ENCODE data around the gene CAB39.

The CAB39 gene

DNA sequence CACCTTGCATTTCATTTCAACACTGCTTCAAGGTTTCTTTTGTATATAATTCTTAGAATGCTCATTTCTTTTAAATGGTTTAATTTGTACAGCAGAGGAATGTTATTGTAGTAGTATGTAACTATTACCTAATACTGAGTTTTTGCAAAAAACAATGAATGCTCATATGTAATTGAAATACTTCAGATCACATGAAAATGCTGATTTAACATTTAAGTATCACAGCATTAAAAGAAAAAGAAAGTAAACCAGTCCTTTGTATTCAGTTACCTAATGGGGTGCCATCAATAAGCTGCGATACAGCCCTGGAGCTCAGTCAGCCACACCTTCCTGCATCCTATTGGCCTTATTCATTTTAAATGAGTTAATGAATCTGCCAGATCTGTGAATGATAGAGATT, 106.8 kb downstream of the CAB39 start:
- DNase-seq (ENCODE audit: low read depth in 2 of 2), result no peak

DNA sequence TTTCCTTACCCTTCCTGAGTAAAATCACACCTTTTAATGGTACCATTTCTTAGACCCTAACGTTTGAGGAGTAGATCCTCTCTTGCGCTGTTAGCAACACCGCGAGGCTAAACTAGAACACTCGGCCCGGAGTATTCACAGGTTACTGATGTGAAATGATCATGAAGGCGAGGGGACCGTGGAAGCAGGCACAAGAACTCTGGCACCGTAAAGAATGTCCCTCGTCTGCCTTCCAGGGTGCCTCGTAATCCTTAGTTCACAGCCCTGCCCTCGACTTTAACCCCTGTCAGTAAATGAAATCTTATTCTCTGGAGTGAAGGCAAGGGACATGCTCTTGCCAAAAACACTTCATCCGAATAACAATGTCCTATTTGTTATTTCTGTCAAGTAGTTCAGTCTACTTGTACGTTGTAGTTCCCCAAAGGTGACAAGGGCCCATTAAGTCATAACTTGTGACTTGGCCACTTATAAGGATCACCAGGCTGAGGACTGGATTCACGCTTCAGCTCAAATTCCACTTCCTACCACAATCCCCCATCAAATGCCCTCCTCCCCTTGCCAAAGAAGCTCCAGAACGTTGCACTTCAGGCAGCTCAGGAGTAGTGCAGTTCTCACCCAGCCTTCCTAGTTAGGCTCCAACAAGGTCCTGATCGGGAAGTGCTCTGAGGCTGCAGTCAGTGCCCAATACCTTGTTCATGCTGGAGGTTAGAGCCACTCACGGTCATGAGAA, 108.8 kb downstream of the CAB39 start:
- DNase-seq (ENCODE audit: low read depth in 2 of 2), result no peak

DNA sequence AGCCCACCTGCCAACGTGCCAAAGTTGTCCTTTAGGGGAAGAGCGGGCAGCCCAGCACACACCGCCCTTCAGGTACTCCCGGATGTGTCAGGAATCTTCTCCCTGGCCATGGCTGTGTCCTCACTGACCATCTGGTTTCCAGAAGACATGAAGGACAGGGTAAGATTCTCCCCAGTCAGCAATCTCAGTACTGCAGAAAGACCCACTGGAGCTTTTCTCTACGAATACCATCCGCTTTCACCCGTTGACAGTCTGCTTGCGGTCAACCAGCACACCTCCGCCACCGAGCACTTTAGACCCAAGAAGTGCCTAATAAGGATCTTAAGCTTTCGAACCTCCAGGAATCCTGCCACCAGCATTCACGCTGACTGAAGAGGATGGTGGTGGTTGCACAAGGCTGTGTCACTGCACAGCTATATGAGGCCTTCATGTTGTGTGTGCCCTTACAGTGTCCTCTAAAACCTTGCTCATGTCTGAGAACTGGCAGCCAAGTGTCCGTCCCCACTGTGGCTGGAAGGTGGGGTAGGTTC, 109.4 kb downstream of the CAB39 start:
- DNase-seq (ENCODE audit: low read depth in 2 of 2), result no peak

DNA sequence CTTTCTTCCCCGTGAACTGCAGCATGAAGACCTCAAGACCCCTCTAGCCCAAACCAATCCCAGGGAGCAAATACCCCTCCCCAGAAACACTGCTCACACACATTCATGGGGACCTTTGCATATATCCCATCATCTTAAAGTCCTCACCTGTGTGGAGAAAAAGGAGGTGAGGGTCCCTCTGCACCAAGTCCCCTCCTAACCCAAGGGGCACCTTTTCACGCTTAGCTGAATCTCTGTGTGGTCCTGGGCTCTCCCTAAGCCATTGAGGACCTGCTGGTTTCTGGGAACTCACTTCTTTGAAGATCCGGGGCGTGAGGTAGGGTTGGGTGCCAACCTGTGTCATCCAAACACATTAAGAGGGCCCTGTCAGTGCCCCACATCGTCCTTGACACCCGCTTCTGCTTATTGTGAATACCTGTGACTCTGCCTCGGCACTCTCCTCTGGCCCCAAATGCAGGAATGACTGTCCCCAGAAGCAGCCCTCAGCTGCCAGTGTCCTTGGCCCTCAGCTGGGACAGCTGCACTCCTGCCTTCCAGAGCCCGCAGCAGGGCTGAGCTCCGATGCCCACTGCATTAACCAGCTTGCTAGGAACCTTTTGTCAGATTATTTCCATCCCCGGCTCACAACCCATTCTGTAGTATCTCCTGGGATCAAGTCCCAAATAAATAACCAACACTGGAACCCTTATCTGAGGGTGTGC, 110.8 kb downstream of the CAB39 start:
- DNase-seq (ENCODE audit: low read depth in 2 of 2), result no peak

DNA sequence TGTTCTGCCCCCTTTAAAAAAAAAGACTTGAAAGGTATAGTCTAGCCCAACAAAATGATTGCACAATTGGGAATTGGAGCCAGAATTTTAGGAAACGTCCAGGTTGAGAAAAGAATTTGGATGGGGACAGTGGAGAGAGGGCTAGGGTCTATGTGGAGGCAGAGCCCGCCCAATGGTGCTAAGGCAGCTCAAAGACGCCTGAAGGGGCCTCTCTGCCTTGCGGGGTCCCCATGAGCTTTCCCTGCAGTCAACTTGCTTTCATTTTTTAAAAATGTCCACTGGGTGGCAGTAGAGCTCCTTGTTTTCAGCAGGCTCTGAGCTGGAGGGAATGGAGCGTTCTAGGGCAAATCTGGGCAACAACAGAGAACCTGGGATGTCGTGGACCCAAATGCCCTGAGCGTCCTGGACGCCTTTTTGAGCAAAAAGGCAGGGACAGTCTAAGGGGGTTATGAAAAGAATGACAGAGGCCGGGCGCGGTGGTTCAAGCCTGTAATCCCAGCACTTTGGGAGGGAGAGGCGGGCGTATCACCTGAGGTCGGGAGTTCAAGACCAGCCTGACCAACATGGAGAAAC, 111.8 kb downstream of the CAB39 start:
- peak; percentile 54 to 56 for DNase-seq (ENCODE audit: low read depth in 2 of 2)

DNA sequence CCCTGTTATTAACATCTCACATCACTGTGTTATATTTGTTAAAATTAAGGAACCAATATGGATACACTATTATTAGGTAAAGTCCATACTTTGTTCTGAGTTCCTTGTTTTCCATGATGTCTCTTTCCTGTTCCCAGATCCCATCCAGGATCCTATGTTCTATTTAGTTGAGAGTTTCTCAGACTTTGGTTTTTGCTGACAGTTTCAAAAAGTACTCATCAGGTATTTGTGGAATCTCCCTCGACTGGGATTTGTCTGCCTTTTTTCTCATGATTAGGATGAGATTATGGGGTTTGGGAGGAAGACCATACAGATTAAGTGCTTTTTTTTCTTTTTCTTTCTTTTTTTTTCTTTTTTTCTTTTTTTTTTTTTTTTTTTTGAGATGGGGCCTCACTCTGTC, 112.7 kb downstream of the CAB39 start:
- no peak for DNase-seq (ENCODE audit: low read depth in 2 of 2)

DNA sequence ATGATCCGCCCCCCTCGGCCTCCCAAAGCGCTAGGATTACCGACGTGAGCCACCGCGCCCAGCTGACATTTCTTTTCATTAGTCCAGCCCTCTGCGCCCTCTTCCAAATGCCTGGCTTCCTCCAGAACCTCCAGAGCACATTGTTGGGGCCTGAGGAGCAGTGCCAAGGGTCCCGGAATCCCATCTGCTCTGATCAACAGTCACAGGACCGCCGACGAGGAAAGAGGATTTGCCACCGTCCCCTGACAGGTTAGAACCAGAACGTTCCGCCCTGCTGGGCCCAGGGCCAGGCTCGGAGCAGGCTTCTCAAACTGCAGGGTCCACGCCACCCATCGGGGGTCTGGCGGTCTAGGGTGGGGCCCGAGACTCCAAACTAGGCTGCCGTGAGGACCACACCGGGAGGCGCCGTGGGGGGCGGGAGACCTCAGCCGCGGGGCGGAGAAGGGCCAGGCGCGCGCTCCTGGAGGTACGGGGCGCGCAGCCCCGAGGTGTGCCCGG, 115.2 kb downstream of the CAB39 start:
- no peak for DNase-seq (ENCODE audit: low read depth in 2 of 2)

DNA sequence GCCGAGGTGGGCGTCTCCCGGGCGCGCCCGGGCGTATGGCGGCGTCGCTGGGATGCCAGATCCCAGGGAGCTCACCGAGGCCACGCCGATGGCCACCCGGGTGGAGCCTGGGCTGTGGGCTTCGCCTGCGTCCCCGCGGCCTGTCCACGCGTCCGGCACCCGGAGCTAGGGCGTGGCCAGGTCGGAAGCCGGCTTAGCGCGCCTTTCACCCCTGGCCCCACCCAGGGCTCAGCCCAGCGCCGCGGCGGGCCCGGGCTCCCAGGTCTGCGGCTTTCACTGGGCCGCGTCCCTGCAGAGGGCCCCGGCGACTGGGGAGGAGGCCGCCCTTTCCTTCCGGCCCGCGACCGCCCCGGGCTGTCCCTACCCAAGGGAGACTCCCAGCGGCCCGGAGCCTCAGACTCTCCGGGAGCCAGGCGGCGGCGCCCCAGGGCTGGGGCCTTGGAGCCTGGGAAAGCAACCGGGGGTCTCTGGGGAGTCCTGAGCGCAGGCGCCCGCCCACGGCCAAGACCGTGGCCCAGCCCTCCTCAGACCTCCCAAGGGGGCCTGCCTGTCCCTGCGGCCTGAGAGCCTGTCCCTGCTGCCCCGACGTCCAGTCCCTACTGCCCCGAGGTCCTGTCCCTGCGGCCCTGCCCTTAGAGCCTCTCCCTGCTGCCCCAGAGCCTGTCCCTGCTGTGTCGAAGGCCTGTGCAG, 115.8 kb downstream of the CAB39 start:
- no peak for DNase-seq (ENCODE audit: low read depth in 2 of 2)

DNA sequence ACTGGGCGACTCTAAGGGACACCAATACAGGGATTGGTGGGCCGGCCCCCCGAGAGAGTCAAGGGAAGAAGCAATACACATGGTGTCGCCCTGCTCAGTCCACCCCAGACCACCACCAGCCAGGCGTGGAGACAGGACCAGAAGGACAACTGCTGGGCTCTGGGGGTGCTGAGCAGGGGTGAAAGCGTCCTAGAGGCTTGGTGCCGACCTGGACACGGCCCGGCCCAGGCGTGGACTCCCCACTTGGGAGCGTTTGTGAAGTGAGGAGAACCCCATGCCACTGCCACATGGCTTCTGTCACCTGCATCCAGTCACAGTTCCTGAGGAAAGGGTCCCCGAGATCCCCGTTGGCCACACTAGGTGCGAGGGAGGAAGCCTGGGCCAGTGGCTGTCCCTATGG, 116.7 kb downstream of the CAB39 start:
- no peak for DNase-seq (ENCODE audit: low read depth in 2 of 2)

DNA sequence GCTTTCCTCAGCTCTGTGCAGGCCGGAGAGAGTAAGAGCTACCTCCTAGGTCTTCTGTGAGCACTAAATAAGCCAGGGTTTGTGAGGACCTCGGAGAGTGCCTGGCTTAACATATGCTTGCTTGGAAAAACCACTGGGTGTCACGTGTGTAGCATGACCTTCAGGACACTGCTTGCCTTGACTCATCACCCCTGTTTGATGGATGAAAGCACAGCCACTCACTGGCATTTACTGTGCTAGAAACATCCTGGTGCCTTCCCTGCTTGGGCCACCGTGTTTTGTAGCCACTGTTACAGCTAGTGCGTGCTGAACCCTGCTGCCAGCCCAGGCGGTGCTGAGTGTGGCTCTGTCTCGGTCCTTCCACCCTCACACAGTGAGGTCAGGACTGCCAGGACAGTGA, 117.3 kb downstream of the CAB39 start:
- no peak for DNase-seq (ENCODE audit: low read depth in 2 of 2)

DNA sequence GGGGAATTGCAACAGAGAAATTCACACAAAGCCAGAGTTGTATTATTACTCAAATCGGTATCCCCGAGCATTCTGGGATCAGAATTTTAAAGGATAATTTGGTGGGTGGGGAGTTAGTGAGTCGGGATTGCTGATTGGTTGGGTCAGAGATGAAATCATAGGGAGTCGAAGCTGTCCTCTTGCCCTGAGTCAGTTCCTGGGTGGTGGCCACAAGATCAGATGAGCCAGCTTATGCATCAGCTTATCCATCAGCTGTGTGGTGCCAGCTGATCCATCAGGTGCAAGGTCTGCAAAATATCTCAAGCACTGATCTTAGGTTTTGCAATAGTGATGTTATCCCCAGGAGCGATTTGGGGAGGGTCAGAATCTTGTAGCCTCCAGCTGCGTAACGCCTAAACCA, 117.8 kb downstream of the CAB39 start:
- DNase-seq (ENCODE audit: low read depth in 2 of 2), result no peak

DNA sequence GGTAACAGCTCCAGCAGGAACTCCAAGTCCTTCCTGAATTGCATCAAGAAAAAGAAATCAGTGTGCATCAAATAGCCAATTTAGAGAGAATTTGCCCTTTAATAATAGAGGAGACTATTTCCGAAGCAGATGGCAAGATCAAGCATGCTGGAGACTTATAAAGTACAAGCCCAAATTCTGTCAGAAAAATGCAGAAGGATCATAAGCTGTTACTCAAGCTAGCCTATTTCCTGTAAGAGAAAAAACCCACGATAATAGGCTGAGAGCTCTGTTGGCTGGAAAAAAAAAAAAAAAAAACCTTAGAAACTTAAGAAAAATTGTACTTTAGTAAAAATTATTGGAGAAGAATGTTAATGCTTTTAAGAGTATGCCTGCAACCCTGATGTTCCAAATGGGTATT, 127.7 kb downstream of the CAB39 start:
- no peak for DNase-seq (ENCODE audit: low read depth in 2 of 2)

DNA sequence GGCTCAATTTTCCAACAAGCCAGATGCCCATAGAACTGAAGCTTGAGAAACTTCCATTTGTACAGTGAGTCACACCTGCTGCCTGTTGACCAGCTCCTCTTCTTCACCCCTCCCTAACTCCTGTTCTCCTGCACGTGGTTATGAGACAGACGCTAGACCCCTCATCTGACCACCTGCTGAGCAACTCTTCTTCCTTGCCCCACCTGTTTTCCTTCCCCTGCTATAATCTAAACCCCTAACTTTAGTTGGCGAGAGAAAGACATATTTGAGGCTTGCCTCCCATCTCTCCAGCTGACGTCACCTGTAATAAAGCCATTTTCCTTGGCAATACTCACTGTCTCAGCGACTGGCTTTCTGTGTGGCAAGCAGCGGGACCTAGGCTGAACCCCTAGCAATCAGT, 129.8 kb downstream of the CAB39 start:
- DNase-seq (ENCODE audit: low read depth in 2 of 2), result no peak

DNA sequence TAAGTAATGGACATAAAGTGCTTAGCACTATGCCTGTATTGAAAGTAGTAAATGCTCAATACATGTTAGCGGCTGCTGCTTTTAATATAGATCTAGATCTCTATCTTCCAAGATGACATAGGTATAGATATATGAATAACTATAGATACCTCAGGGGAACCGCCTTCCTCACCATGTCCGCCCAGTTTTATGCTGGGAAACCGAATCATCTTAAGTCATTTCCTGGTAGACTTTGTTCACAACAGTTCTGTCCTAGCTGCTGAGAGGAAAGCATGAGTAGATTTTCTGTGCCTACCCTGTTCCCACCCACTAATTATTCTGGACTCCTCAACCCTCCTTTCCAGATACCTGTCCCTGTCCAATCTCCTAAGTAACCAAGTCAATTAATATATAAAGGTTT, 130.5 kb downstream of the CAB39 start:
- DNase-seq (ENCODE audit: low read depth in 2 of 2), result no peak

DNA sequence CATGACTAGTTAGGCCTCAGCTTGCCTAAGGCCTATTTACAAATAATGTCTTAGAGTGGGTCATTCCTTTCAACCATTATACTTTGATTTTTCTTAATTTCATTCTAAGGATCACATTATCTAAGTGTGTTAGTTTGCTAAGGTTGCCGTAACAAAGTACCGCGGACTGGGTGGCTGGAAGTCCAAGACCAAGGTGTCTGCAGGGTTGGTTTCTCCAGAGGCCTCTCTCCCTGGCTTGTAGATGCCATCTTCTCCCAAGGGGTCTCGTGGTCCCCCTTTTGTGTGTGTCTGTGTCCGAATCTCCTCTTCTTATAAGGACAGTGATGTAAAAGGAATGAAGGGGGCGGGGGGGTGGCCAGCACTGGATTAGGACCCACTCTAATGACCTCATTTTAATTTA, 133.7 kb downstream of the CAB39 start:
- DNase-seq (ENCODE audit: low read depth in 2 of 2), result no peak

DNA sequence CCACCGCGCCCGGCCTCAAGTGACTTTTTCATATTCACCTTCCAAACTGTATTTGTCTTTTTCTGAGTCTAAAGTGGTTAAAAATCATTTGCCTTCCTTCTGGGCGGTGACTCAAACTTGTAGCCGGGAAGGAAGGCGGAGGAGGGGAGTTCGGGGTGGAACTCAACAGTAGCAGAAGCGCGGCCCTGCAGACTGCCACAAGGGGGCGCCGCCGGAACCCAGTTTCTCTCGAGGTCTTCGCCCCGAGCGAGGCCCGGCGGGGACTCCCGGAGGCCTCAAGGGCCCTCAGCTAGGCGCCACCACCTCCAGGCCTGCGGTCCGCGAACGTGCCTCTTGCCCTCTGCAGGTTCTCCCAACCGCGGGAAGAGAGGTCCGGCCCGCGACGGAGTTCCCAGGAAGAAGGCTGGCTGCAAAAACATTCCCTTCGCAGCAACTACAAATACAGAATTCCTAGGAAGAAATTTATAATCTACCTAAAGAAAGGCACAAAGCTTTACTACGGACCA, 135.3 kb downstream of the CAB39 start:
- peak; percentile 48 to 58 for DNase-seq (ENCODE audit: low read depth in 2 of 2)

DNA sequence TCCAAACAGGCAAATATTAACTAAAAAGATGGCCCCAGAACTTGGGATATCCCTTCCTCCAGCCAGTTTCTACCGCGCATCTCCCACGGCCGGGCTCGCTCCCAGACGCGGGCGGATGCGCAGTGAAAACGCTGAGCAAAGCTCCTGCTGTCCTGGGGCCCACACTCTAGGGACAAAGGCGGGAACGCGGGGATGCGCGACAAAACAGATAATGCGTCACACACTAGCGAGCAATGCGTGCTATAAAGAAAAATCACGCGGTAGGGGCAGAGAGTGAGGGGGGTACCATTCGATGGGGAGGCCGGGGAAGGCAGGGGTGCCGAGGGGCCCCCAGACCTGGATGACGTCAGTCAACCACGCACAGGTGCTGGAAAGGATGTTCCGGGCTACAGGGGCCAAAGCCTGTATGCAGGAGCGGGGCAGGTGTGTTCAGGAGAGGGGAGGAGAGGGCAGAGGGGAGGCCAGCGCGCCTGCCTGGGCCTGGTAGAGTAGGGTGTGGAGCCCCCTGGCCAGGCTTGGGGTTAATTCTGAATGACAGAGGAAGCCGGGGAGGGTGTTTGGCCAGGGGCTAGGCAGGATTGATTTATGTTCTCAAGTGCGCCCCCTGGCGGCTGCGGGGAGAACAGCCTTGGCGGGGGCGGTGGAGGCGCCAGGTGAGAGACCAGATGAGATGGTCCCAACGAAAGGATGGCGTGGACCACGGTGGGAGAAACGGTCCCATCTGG, 137.2 kb downstream of the CAB39 start:
- no peak for DNase-seq (ENCODE audit: low read depth in 2 of 2)

DNA sequence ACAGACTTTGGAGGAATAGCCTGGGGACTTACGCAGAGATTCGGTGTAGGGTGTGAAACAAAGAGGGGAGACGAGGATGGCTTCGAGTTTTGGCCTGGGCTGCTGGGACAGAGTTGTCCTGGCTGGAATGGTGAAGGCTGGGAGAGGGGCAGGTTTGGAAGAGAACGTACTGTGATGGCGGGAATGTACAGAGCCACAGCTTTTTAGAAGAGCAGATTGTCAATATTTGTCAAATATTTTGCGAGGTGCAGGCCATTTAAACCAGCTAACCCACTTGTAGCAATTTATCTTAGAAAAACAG, 137.7 kb downstream of the CAB39 start:
- no peak for DNase-seq (ENCODE audit: low read depth in 2 of 2)

DNA sequence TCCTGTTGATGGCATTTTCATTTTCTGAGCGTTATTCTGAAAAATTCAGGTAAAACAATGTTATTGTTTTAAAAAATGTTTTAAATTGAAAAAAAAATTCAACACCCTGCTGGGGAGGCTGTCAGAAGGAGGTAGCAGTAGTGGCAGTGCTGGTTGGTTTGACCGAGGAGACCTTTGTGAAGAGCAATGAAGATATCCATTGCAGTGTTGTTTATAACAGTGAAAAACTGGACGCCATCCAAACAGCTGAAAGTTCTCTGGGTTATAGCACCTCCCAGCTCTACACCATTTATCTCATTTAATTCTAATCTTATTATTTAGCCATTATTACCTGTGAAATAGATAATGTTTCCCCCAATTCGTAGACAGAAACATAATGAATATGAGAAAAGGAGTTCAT, 139.5 kb downstream of the CAB39 start:
- no peak for DNase-seq (ENCODE audit: low read depth in 2 of 2)

DNA sequence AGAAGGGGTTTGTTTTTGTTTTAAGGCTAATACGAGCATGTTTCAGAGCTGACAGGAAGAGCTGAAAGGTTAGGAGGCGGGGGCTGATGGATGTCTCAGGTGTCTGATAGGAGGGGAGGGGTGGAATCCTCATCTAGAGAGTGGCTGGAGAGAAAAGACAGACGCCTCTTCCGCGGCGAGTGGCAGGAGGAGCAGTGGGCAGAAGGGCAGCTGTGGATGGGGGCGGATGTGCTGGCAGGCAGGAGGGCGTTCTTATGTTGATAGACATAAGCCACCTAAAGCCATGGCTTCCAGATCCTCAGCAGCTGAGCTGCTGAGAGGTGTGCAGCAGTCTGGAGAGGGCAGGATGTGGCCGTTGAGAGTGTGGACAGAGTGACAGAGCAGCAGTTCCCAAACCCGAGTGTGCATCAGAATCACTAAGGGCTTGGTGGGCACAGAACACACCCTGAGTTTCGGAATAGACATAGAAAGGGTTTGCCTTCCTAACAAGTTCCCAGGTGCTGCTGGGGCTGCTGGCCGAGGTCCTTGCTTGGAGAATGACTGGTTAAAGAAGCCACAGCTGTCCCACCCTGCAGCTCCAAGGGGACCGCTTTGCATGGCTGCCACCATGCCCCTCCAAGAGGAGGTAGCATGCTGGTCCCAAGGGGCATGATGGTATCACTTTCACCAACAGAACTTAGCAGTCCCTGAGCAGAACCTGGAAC, 149.1 kb downstream of the CAB39 start:
- no peak for DNase-seq (ENCODE audit: low read depth in 2 of 2)

DNA sequence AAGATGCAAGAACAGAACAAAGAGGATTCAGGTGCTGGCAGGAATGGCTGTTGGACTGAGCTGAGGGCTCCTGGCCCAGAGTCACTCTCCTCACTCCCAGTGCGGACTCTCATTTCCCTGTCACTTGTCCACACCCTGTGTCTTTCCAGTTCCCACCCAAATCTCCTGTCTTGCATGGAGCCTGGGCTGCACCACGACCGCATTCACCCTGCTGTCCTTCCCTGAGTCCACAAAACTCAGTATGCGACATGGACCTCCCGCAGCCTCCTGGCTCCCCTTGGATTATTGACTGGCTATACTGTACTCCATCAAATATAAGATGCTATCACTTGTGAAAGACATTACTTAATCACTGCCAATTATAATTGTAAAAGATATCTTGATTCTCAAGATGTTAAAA, 149.7 kb downstream of the CAB39 start:
- DNase-seq (ENCODE audit: low read depth in 2 of 2), result no peak
